ENCODE results near the gene PSMB4.

PSMB4 gene

DNA sequence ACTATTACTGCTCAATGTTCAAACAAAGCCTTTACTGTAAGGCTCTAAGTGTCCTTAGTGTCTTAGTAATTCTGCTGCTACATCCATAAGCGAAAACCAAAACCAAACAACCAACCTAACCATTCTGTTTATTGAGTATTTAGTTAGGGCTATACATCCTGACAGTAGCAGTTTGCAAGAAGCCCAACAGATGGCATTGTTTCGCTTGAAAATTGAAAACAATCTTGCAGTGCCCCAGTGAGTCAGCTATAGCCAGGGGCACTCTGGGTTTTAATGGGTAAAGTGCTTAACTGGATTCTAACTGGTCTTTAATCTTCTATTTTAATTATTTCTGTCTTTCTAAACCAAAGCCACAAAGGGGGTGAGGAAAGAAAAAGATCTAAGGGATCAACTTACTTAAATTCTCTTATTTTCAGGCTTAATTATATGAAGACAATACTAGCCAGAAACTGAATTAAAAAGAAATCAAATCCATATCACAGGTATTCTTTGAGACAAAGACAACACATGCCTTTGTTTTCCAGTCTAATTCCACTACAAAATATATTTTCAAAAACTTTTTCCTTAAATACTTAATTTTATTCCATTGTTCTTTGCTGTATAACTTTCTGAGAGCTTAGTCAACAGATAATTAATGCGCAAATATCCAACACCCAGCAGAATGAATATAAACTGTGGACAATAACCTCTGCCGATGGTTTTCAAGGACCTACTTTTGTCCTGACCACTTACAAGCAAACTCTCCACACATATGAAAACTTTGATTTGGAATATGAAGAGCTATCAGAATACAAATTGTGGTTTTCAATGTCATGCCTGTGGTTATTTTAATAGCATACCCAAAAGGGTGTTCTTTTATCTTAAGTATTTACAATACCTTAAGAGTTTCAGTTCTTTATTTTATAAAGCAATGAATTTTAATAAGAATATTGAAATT lies 44.7 kb downstream of the PSMB4 start:
- no peak for DNase-seq

DNA sequence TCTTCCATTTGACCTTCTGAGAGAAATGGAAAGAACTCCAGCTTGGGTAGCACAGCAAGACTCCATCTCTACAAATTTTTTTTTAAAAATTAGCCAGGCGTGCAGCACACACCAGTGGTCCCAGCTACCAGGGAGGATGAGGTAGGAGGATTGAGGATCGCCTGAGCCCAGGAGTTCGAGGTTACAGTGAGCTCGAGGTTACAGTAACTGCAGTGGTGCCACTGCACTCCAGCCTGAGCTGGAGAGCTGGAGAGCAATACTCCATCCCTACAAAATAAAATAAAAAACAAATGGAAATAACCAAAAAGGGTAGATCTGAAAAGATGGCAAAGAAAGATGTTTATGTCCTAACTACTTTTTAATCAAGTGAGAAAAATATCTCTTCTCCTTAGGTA lies 45.4 kb downstream of the PSMB4 start:
- no peak for DNase-seq

DNA sequence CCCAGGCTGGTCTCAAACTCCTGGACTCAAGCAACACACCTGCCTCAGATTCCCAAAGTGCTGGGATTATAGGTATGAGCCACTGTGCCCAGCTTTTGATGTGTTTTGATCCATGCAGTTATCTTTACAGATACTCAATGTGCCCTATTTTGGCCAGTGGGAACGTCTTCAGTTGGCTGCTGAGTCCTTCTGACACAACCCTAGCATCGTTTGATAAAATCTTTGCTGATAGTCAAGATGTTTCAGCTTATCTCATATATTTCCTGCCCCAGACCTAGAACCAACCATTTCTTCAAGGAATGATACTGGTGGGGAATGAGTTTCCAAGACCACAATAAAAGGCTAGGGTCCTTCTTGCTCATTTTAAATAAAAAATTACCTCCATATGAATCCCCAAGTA lies 48.3 kb downstream of the PSMB4 start:
- no peak for DNase-seq
